A549 treated with GW870086 at 1 μM for 4 hours (cell line): ENCODE results near the gene SLC28A1. TPM values are rescaled to one million over a fixed set of nuclear protein-coding genes. Genes with fewer than 3 reads are reported as not detected.

Experiments
- total RNA-seq: library from RNA; stranded (reverse); fragments of 200-300 nt; extraction: Qiagen RNA extraction; gene quantifications from 5 replicates; pipeline ENCODE4 v1.2.3, GENCODE V29; 2022; ENCODE audit warnings: low read depth

Gene SLC28A1, protein sequence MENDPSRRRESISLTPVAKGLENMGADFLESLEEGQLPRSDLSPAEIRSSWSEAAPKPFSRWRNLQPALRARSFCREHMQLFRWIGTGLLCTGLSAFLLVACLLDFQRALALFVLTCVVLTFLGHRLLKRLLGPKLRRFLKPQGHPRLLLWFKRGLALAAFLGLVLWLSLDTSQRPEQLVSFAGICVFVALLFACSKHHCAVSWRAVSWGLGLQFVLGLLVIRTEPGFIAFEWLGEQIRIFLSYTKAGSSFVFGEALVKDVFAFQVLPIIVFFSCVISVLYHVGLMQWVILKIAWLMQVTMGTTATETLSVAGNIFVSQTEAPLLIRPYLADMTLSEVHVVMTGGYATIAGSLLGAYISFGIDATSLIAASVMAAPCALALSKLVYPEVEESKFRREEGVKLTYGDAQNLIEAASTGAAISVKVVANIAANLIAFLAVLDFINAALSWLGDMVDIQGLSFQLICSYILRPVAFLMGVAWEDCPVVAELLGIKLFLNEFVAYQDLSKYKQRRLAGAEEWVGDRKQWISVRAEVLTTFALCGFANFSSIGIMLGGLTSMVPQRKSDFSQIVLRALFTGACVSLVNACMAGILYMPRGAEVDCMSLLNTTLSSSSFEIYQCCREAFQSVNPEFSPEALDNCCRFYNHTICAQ
- total RNA-seq: not detected in 5 replicates

DNA sequence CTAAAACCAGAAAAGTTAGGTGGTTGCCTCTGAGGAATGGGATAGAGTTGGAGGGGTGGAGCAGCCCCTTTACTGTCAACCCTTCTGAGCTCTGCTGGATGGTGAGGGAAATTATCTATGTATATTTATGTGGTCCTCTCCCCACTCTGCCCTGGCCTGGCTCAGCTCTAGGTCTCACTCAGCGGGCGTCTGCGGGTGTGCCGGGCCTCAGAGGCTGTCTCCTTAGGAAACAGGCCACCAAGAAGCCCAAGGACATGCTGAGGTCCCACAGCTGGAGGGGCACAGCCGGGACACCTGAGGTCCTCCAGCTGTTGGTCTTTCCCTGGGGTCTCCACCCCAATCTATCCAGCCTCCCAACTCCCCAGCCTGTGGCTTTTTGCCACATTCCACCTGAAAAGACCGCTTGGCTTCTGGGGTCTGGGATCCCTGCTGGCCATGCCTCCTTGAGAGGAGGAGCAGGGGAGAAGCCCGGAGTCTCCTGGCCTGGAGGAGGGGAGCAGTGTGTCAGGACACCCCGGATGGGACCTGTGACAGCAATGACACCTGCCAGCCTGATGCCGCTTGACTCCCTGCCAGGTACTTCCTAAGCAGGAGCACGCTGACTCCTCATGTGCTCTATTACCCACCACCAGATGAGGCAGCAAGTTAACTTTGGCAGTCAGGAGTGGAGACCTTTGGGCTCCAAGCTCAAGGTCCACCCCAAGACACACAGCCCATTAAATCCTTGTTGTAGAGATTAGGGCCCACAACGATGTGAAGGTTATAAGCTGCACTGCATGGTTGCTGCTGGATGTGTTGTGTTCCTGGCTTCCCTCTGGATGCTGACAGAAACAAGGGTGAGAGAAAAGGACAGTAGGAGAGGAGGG, at the start of gene SLC28A1:
Gene SLC28A1, plus strand, starts transcription at position 747 of the 866 bp plus-strand sequence. CDS start 3,099 bp downstream, outside the sequence.

GRCh38 chr15:84981711-84982300, 97.3 kb downstream of the SLC28A1 start, which contains the start of gene PDE8A:
Gene PDE8A (plus strand): TSS chr15:84981856. CDS start chr15:84982163, 307 bp downstream.

Other genes with a start within 250 kb of the SLC28A1 start
- gene WDR73, start 230.4 kb upstream of the SLC28A1 start, total RNA-seq: 36.1 to 45.9 TPM (median 39.2 TPM) in 5 replicates
- gene NMB, start 226.5 kb upstream of the SLC28A1 start, total RNA-seq: 17.2 to 26.0 TPM (median 22.8 TPM) in 5 replicates
- gene SEC11A, start 168.5 kb upstream of the SLC28A1 start, total RNA-seq: 324 to 422 TPM (median 331 TPM) in 5 replicates
- 16.2 to 23.5 TPM (median 20.5 TPM) in 5 replicates for gene ZNF592, start 136.1 kb upstream of the SLC28A1 start, total RNA-seq
- 0.03 to 0.48 TPM (median 0.32 TPM) in 5 replicates for gene ALPK3, start 67.3 kb upstream of the SLC28A1 start, total RNA-seq
- 22.4 to 28.8 TPM (median 27.8 TPM) in 5 replicates for gene PDE8A, start 97.2 kb downstream of the SLC28A1 start, total RNA-seq